Gastrocnemius medialis (tissue), 4 donors: ENCODE measurements around the gene MTG1.

Source experiments
- CTCF ChIP-seq, 5 experiments: fragments of 450-650 bp in 3 of 5; fragments of 200-600 bp in 2 of 5; sonication (generic) in 2 of 5; IDR thresholded peaks in 4 of 5; conservative IDR thresholded peaks in 1 of 5; 1 replicate in 4 of 5; 2 replicates in 1 of 5; pipeline ENCODE4 v1.5.1; 2016 to 2019; ENCODE audit warnings: antibody characterized with exemption in 5 of 5, mild to moderate bottlenecking in 3 of 5, moderate library complexity in 3 of 5
- POLR2A ChIP-seq, 2 donors: fragments of 450-650 bp; IDR thresholded peaks; one replicate each; pipeline ENCODE4 v1.6.1; 2017; ENCODE audit warnings: antibody characterized with exemption in 2 of 2, mild to moderate bottlenecking in 2 of 2, moderate library complexity in 2 of 2

GRCh38 chr10:133456041-133456951 is 62.3 kb downstream of the MTG1 start:
- TF ChIP-seq POLR2A (IDR thresholded peaks at IDR 0.05) (no peak), CTCF (IDR thresholded peaks at IDR 0.05 in 4 of 5, conservative IDR thresholded peaks at IDR 0.05 in 1 of 5) (no peak)
